ENCODE measurements around the gene EHD2. TPM values are rescaled to one million over a fixed set of nuclear protein-coding genes. Genes with fewer than 3 reads are reported as not detected.

The EHD2 gene
- total and polyA plus RNA-seq, 2 of the 13 experiments (the other 11 are each of a cell fraction or from before 2014, with no cell fraction given): 0.09 to 0.28 TPM

- no peak for TF ChIP-seq SRSF4 (IDR thresholded peaks at IDR 0.05; ENCODE audit: low read depth, low read length, poor library complexity, severe bottlenecking)
- no peak for TF ChIP-seq ZNF776 (CRISPR knock-in tag; IDR thresholded peaks at IDR 0.05)
- no peak for TF ChIP-seq ZNF556 (CRISPR knock-in tag; IDR thresholded peaks at IDR 0.05; ENCODE audit: borderline replicate concordance)
- no peak for TF ChIP-seq RAD21 (CRISPR knock-in tag; IDR thresholded peaks at IDR 0.05)
- no peak for TF ChIP-seq NCOA2 (CRISPR knock-in tag; IDR thresholded peaks at IDR 0.05)
- no peak for TF ChIP-seq HOXA7 (CRISPR knock-in tag; IDR thresholded peaks at IDR 0.05)
- TF ChIP-seq ZBTB43 (CRISPR knock-in tag; conservative IDR thresholded peaks at IDR 0.05): no peak
- TF ChIP-seq ZFAT (CRISPR knock-in tag; conservative IDR thresholded peaks at IDR 0.05): no peak
- TF ChIP-seq ZSCAN30 (CRISPR knock-in tag; IDR thresholded peaks at IDR 0.05): no peak
- no peak for TF ChIP-seq ZKSCAN1 (IDR thresholded peaks at IDR 0.05; ENCODE audit: low read length)
- TF ChIP-seq MLXIP (CRISPR knock-in tag; IDR thresholded peaks at IDR 0.05; ENCODE audit: borderline replicate concordance): no peak
- no peak for TF ChIP-seq MED1 (CRISPR knock-in tag; IDR thresholded peaks at IDR 0.05)
- no peak for TF ChIP-seq RARA (CRISPR knock-in tag; IDR thresholded peaks at IDR 0.05)
- no peak for TF ChIP-seq NPAS2 (CRISPR knock-in tag; IDR thresholded peaks at IDR 0.05; ENCODE audit: borderline replicate concordance)
- TF ChIP-seq ARNTL (CRISPR knock-in tag; IDR thresholded peaks at IDR 0.05): no peak
- no peak for TF ChIP-seq NFAT5 (CRISPR knock-in tag; IDR thresholded peaks at IDR 0.05)
- TF ChIP-seq ASH2L (IDR thresholded peaks at IDR 0.05; ENCODE audit: insufficient read length, low read depth, low read length): no peak
- no peak for TF ChIP-seq ZNF597 (CRISPR knock-in tag; IDR thresholded peaks at IDR 0.05)
- no peak for TF ChIP-seq ZNF331 (CRISPR knock-in tag; IDR thresholded peaks at IDR 0.05)
- TF ChIP-seq MBD4 (IDR thresholded peaks at IDR 0.05; ENCODE audit: borderline replicate concordance, low read length): no peak
Observed at GRCh38 chr19:47725759-47726401, 12.7 kb downstream of the EHD2 start (continued).

Data from HepG2 (cell line).